ENCODE data around the gene KANK4. TPM values are rescaled to one million over a fixed set of nuclear protein-coding genes. Genes with fewer than 3 reads are reported as not detected.

KANK4 gene
- total RNA-seq, 6 donors from 2014 or later = 0.63 to 9.8 (median 3.7) TPM

DNA sequence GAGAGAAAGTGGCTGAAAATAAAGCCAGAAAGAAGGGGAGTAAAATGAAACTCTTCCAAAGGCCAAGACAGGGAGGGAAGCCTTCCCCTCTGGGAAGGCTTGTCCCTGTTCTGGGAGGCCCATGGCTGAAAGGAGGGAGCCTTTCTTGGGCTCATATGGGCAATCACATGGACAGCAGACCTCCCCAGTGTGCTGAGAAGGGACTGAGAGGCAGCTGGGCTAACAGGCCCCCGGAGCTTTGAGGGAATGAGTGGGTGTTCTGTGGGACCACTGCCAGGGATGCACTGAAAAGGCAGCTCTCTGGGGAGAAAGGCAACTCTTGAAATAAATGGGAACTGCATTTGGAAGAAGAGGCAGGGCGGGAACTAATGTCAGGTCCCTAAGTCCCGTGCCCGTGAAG is 39.1 kb downstream of the KANK4 start:
- no peak overlapping the region for H3K4me3 ChIP-seq
- no peak for DNase-seq
- no peaks in the 10 kb centered on the region for H3K36me3 ChIP-seq
- no peaks in the 10 kb centered on the region for H3K4me1 ChIP-seq
- ATAC-seq (ENCODE audit: low FRiP score in 2 of 2) = peak in 1 of 2 donors; percentile 34
- TF ChIP-seq EP300 (IDR thresholded peaks at IDR 0.05) (no peak), POLR2A (IDR thresholded peaks at IDR 0.05) (no peak), POLR2AphosphoS5 (IDR thresholded peaks at IDR 0.05) (no peak)
- TF ChIP-seq, protein P1, sequence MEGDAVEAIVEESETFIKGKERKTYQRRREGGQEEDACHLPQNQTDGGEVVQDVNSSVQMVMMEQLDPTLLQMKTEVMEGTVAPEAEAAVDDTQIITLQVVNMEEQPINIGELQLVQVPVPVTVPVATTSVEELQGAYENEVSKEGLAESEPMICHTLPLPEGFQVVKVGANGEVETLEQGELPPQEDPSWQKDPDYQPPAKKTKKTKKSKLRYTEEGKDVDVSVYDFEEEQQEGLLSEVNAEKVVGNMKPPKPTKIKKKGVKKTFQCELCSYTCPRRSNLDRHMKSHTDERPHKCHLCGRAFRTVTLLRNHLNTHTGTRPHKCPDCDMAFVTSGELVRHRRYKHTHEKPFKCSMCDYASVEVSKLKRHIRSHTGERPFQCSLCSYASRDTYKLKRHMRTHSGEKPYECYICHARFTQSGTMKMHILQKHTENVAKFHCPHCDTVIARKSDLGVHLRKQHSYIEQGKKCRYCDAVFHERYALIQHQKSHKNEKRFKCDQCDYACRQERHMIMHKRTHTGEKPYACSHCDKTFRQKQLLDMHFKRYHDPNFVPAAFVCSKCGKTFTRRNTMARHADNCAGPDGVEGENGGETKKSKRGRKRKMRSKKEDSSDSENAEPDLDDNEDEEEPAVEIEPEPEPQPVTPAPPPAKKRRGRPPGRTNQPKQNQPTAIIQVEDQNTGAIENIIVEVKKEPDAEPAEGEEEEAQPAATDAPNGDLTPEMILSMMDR (IDR thresholded peaks at IDR 0.05) = no peak
- no peaks in the 10 kb centered on the region for H3K27me3 ChIP-seq
- 82 to 84% methylated on average over 4 of the region's 4 CpGs for WGBS, 2 donors
- H3K27ac ChIP-seq = no peak overlapping the region
- H3K9me3 ChIP-seq = no peaks in the 10 kb centered on the region

GRCh38 chr1:62276791-62277190 is 42.4 kb downstream of the KANK4 start:
- no peak for DNase-seq
- no peak for ATAC-seq (ENCODE audit: low FRiP score in 2 of 2)
- Histone ChIP-seq H3K9me3 (no peaks in the 10 kb centered on the region), H3K27me3 (no peaks in the 10 kb centered on the region), H3K36me3 (no peaks in the 10 kb centered on the region), H3K4me3 (no peak overlapping the region), H3K4me1 (peaks cover 0 to 6% (median 2%) of the 10 kb centered on the region in 4 donors), H3K27ac (no peak overlapping the region)
- TF ChIP-seq POLR2A (IDR thresholded peaks at IDR 0.05) (no peak), POLR2AphosphoS5 (IDR thresholded peaks at IDR 0.05) (no peak), EP300 (IDR thresholded peaks at IDR 0.05) (no peak)
- TF ChIP-seq, protein P1 (IDR thresholded peaks at IDR 0.05) = no peak

- Histone ChIP-seq H3K9me3 (no peaks in the 10 kb centered on the region), H3K4me3 (no peak overlapping the region), H3K36me3 (no peaks in the 10 kb centered on the region), H3K27ac (no peak overlapping the region), H3K27me3 (no peaks in the 10 kb centered on the region), H3K4me1 (peaks cover 0 to 7% (median 2%) of the 10 kb centered on the region in 4 donors)
- 86% methylated on average over 11 to 13 of the region's 14 CpGs for WGBS, 2 donors
- TF ChIP-seq POLR2A (IDR thresholded peaks at IDR 0.05) = no peak
- ATAC-seq (ENCODE audit: low FRiP score in 2 of 2) (peak in 1 of 2 donors; percentile 68), DNase-seq (no peak)
These were observed 44.4 kb downstream of the KANK4 start for GRCh38 chr1:62274496-62275485.

DNA sequence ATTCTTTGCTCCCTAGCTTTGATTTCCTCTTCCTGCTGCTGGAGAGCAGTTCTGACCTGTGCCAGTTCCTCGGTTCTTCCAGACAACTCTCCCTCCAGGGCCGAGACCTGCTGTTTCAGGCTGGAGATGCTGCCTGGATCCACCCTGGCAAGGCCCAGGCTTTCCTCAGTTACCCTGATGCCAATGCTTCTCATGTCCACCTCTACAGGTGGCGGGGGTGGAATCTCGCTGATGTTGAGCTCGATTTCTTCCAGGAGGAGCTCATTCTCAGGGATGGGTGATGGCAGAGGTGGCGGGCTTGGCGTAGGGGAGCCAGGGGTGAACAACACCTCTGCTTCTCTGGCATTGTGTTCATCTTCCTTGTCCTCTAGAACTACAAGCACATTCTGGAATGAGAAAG is 45.3 kb downstream of the KANK4 start:
- DNase-seq (no peak), ATAC-seq (ENCODE audit: low FRiP score in 2 of 2) (no peak)
- no peak for TF ChIP-seq EP300 (IDR thresholded peaks at IDR 0.05)
- no peak for TF ChIP-seq POLR2AphosphoS5 (IDR thresholded peaks at IDR 0.05)
- TF ChIP-seq, protein P1 (IDR thresholded peaks at IDR 0.05) = no peak
- no peak for TF ChIP-seq POLR2A (IDR thresholded peaks at IDR 0.05)
- Histone ChIP-seq H3K27ac (no peak overlapping the region), H3K36me3 (no peaks in the 10 kb centered on the region), H3K4me1 (peaks cover 0 to 7% (median 2%) of the 10 kb centered on the region in 4 donors), H3K9me3 (no peaks in the 10 kb centered on the region), H3K27me3 (no peaks in the 10 kb centered on the region), H3K4me3 (no peak overlapping the region)
- 98 to 99% methylated on average over 7 of the region's 7 CpGs for WGBS, 2 donors

- Histone ChIP-seq H3K4me1 (peaks cover 0 to 7% (median 2%) of the 10 kb centered on the region in 4 donors), H3K4me3 (no peak overlapping the region), H3K9me3 (no peaks in the 10 kb centered on the region), H3K27ac (no peak overlapping the region), H3K36me3 (no peaks in the 10 kb centered on the region), H3K27me3 (no peaks in the 10 kb centered on the region)
- TF ChIP-seq EP300 (IDR thresholded peaks at IDR 0.05) (no peak), POLR2AphosphoS5 (IDR thresholded peaks at IDR 0.05) (no peak), POLR2A (IDR thresholded peaks at IDR 0.05) (no peak)
- TF ChIP-seq, protein P1 (IDR thresholded peaks at IDR 0.05) = no peak
- no peak for DNase-seq
- ATAC-seq (ENCODE audit: low FRiP score in 2 of 2) = no peak
- WGBS, 2 donors = 32 to 52% methylated on average over 9 to 13 of the region's 13 CpGs
These were observed 47.1 kb downstream of the KANK4 start for GRCh38 chr1:62271948-62272728.
